ENCODE results near the gene ASB16. TPM values are rescaled to one million over a fixed set of nuclear protein-coding genes. Genes with fewer than 3 reads are reported as not detected.
A peak's percentile ranks its signal among the peaks of the same experiment; 100 is the strongest.

ASB16 gene
- total and polyA plus RNA-seq, 9 of the 15 experiments (the other 6 are each of a cell fraction or from before 2014, with no cell fraction given), result 0.03 to 0.07 TPM; not detected in 7

DNA sequence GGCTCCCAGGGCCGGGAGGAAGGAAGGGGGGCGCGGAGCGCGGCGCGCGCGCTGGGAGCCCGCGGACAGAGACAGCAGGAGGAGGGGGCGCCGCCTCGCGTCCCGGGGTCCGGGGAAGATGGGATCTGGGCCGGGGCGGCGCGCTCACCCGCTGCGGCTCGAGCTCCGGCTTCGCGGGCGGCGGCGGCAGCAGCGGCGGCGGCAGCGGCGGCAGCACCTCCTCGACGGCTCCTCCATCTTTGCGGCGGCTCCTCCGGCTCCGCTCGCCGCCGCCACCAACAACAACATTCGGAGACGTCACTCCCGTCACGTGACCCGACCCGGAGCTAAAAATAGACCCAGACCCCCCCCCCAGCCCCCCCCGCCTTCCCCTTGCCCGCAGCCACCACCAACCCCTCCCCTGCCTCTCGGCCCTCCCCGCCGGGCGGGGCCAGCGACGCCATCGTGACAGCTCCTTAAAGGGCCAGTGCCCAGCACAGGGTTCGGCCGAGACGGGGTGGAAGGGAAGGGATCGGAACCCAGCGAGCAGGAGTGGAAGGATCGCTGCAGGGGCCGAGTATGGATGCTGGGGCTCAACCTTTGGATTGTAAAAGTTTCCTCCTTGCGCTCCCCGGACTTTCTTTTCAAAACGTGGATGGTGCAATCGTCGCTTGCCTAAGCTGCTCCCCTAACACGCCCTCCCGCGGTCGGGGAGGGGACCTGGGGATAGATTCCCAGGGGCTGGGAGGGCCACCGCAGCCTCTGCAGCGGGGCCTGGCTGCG is 47.0 kb upstream of the ASB16 start, which contains the start of gene HDAC5:
Gene HDAC5, minus strand, starts transcription at position 286 of the 762 bp plus-strand sequence. CDS start 6,126 bp downstream, outside the sequence.
- H3K79me2 ChIP-seq (ENCODE audit: control insufficient read depth, insufficient read depth, low read length), result peaks cover 12% of the 10 kb centered on the region
- 1% methylated on average over 38 of the region's 78 CpGs for WGBS (ENCODE audit: insufficient coverage, low coverage, missing lambda C conversion rate)
- H3K27ac ChIP-seq (ENCODE audit: extremely low read depth, low read depth, low read length), result peak within 1 kb of the TSS; percentile 96
- no peaks in the 10 kb centered on the region for H3K36me3 ChIP-seq (ENCODE audit: control insufficient read depth, insufficient read depth, low read length)
- ChIA-PET CTCF (ENCODE audit: low intra/inter-chr PET ratio) (no interaction called here), POLR2A (interaction anchor here (0.6 to 4.5 kb wide), 16 partner anchors 9 to 267 kb away, joined by 3 to 49 read pairs (median 3); partner anchors contain the start of genes GRN and LSM12)
- H3K4me1 ChIP-seq (replicated peaks in 1 of 2; ENCODE audit: control insufficient read depth in 2 of 2, insufficient read depth in 2 of 2, low read length in 2 of 2), result peaks cover 10 to 32% of the 10 kb centered on the region in 2 experiments; a peak in 4 of 5 replicates
- ATAC-seq, result peak; percentile 95
- no peaks in the 10 kb centered on the region; a peak in 1 of 5 replicates for H3K27me3 ChIP-seq (ENCODE audit: control insufficient read depth in 2 of 2, insufficient read depth in 2 of 2, low read length in 2 of 2)
- intact Hi-C loops (cut with micrococcal nuclease) (loop anchor here (1.0 kb wide), 1 partner anchor 18 kb away; the partner anchor contains the start of gene HROB), in situ Hi-C loops (cut with MboI) (no loop called here)
- H3K4me2 ChIP-seq (ENCODE audit: insufficient read depth, low read length), result peak within 1 kb of the TSS; percentile 87
- no peaks in the 10 kb centered on the region for H3K9me1 ChIP-seq (ENCODE audit: control insufficient read depth, insufficient read depth, low read length)
- H3K9ac ChIP-seq (ENCODE audit: insufficient read depth in 1 of 2, low read depth in 2 of 2, low read length in 2 of 2), result peak within 1 kb of the TSS; percentile 94 to 98
- peak; percentile 83 for FAIRE-seq
- H3K9me3 ChIP-seq (replicated peaks; ENCODE audit: control insufficient read depth, insufficient read depth, low read depth, low read length), result no peaks in the 10 kb centered on the region
- peak within 1 kb of the TSS; percentile 93 for H3K4me3 ChIP-seq
- peaks cover 13% of the 10 kb centered on the region; the same call in 1 of the 2 replicates for H4K20me1 ChIP-seq (replicated peaks; ENCODE audit: control insufficient read depth, insufficient read depth, low read length)
- DNase-seq (ENCODE audit: extremely low read depth in 1 of 4, low spot score in 3 of 4), result peak; percentile 95 to 96 (median 96)
- BruUV-seq (replicated peaks), result no TSS peak
- H2AFZ ChIP-seq (ENCODE audit: low read depth, low read length), result peak within 1 kb of the TSS; percentile 99
- TF ChIP-seq ELF4 (CRISPR knock-in tag; IDR thresholded peaks at IDR 0.05) (no peak), POLR2A (conservative IDR thresholded peaks at IDR 0.05) (peak; percentile 71), HMGN3 (IDR thresholded peaks at IDR 0.05; ENCODE audit: borderline replicate concordance, extremely low read depth, insufficient read length, low read depth, low read length) (peak; percentile 38), HNRNPL (IDR thresholded peaks at IDR 0.05; ENCODE audit: low read depth, low read length) (no peak), GATAD2B (IDR thresholded peaks at IDR 0.05; ENCODE audit: borderline replicate concordance) (peak; percentile 55), KLF6 (CRISPR knock-in tag; IDR thresholded peaks at IDR 0.05; ENCODE audit: borderline replicate concordance) (no peak), KAT8 (IDR thresholded peaks at IDR 0.05; ENCODE audit: low read depth) (no peak), SMC3 (conservative IDR thresholded peaks at IDR 0.05; ENCODE audit: insufficient read depth, low read depth, low read length) (0 out of 2 replicates have a peak, but pooled peaks have one; percentile 50), JUNB (CRISPR knock-in tag; conservative IDR thresholded peaks at IDR 0.05) (no peak), NELFE (IDR thresholded peaks at IDR 0.05; ENCODE audit: insufficient read depth, insufficient read length) (no peak), BRCA1 (IDR thresholded peaks at IDR 0.05) (no peak), BRCA1 (CRISPR knock-in tag; IDR thresholded peaks at IDR 0.05) (no peak), ZNF57 (CRISPR knock-in tag; IDR thresholded peaks at IDR 0.05) (no peak), SUPT5H (IDR thresholded peaks at IDR 0.05) (peak; percentile 72), ZNF76 (CRISPR knock-in tag; IDR thresholded peaks at IDR 0.05; ENCODE audit: borderline replicate concordance) (0 out of 2 replicates have a peak, but pooled peaks have one; percentile 56), ZNF347 (CRISPR knock-in tag; IDR thresholded peaks at IDR 0.05; ENCODE audit: low read depth) (no peak), RBFOX2 (IDR thresholded peaks at IDR 0.05; ENCODE audit: low read depth, low read length) (peak; percentile 83), ZNF311 (CRISPR knock-in tag; IDR thresholded peaks at IDR 0.05) (no peak)
- TF ChIP-seq, protein P1, sequence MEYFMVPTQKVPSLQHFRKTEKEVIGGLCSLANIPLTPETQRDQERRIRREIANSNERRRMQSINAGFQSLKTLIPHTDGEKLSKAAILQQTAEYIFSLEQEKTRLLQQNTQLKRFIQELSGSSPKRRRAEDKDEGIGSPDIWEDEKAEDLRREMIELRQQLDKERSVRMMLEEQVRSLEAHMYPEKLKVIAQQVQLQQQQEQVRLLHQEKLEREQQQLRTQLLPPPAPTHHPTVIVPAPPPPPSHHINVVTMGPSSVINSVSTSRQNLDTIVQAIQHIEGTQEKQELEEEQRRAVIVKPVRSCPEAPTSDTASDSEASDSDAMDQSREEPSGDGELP (CRISPR knock-in tag; IDR thresholded peaks at IDR 0.05; ENCODE audit: borderline replicate concordance), result peak; percentile 75
- TF ChIP-seq, protein P2, sequence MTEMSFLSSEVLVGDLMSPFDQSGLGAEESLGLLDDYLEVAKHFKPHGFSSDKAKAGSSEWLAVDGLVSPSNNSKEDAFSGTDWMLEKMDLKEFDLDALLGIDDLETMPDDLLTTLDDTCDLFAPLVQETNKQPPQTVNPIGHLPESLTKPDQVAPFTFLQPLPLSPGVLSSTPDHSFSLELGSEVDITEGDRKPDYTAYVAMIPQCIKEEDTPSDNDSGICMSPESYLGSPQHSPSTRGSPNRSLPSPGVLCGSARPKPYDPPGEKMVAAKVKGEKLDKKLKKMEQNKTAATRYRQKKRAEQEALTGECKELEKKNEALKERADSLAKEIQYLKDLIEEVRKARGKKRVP (CRISPR knock-in tag; IDR thresholded peaks at IDR 0.05), result peak; percentile 94
- TF ChIP-seq, protein P3, sequence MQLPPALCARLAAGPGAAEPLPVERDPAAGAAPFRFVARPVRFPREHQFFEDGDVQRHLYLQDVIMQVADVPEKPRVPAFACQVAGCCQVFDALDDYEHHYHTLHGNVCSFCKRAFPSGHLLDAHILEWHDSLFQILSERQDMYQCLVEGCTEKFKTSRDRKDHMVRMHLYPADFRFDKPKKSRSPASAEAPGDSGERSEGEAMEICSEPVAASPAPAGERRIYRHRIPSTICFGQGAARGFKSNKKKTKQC (CRISPR knock-in tag; IDR thresholded peaks at IDR 0.05), result peak; percentile 67; the same call in 1 of the 2 replicates
